ENCODE measurements around the gene HCRTR1. TPM values are rescaled to one million over a fixed set of nuclear protein-coding genes. Genes with fewer than 3 reads are reported as not detected.
A peak's percentile ranks its signal among the peaks of the same experiment; 100 is the strongest.
"Not testable (repeated sequence)": the region's sequence is repeated elsewhere in the genome, so short reads cannot be mapped to it uniquely, and the experiment has no call there.

The HCRTR1 gene
- total RNA-seq, 4 donors from 2014 or later = 0.42 TPM; not detected in 3

DNA sequence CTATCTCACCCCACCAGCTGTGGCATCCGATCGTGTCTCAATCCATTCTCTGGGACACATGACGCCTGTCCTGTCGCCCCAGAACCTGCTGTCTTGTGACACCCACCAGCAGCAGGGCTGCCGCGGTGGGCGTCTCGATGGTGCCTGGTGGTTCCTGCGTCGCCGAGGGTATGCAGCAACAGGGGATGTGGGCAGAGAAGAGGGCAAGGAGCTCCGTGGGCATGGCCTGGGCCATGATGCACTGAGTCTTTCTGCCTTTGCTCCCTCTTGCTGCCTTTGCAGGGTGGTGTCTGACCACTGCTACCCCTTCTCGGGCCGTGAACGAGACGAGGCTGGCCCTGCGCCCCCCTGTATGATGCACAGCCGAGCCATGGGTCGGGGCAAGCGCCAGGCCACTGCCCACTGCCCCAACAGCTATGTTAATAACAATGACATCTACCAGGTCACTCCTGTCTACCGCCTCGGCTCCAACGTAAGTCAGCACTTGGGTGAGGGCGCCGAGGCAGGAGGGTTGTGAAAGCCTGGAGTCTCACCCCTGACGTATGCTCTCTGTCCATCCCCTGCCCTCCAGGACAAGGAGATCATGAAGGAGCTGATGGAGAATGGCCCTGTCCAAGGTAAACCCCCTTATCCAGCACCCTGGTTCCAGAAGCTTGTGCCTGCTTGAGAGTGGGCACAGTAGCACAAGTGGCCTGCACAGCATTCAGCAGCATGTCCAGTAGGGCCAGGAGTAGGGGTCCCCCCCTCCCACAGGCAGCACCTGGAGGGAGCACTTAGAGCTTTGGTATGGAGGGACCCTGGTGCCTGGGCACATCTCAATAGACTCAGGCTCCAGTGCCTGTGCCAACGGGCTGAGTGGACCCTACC lies 32.4 kb upstream of the HCRTR1 start:
- TF ChIP-seq, protein P1, sequence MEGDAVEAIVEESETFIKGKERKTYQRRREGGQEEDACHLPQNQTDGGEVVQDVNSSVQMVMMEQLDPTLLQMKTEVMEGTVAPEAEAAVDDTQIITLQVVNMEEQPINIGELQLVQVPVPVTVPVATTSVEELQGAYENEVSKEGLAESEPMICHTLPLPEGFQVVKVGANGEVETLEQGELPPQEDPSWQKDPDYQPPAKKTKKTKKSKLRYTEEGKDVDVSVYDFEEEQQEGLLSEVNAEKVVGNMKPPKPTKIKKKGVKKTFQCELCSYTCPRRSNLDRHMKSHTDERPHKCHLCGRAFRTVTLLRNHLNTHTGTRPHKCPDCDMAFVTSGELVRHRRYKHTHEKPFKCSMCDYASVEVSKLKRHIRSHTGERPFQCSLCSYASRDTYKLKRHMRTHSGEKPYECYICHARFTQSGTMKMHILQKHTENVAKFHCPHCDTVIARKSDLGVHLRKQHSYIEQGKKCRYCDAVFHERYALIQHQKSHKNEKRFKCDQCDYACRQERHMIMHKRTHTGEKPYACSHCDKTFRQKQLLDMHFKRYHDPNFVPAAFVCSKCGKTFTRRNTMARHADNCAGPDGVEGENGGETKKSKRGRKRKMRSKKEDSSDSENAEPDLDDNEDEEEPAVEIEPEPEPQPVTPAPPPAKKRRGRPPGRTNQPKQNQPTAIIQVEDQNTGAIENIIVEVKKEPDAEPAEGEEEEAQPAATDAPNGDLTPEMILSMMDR (IDR thresholded peaks at IDR 0.05) = no peak
- no peak for TF ChIP-seq POLR2A (IDR thresholded peaks at IDR 0.05)
- 82 to 85% methylated on average over 23 to 24 of the region's 27 CpGs for WGBS, 2 donors
- intact Hi-C loops (cut with DNase I; ENCODE audit: low total_unique reads) = no loop called here
- peak in 1 of 2 donors; percentile 85 for DNase-seq (ENCODE audit: low spot score in 2 of 2)
- H3K4me3 ChIP-seq (ENCODE audit: low read depth, poor library complexity, severe bottlenecking) = no peak overlapping the region

DNA sequence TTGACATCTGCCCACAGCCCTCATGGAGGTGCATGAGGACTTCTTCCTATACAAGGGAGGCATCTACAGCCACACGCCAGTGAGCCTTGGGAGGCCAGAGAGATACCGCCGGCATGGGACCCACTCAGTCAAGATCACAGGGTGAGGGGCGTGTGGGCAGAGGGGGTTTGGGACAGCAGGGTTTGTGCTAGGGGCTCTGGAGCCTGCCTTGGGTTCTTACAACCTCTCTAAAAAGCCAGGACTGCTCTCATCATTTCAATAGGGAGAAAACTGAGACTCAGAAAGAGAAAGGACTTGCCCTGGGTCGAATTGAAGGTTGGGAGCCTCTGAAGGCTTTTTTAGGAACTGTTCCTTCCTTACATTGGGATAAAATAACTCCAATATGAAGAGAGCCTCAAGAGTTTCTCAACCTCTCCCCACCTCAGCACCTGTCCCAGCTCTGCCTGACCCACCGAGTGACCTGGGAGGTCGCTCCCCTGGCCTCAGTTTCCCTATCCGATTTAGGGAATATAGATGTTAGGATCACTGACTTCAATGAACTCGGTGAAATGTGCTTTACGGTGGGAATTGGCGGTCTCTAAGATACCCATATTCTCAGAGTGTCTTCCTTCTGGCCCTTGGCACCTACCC lies 31.6 kb upstream of the HCRTR1 start:
- no peak for TF ChIP-seq POLR2A (IDR thresholded peaks at IDR 0.05)
- TF ChIP-seq, protein P1 (IDR thresholded peaks at IDR 0.05) = no peak
- peak in 1 of 2 donors; percentile 78 for DNase-seq (ENCODE audit: low spot score in 2 of 2)
- intact Hi-C loops (cut with DNase I; ENCODE audit: low total_unique reads) = no loop called here
- no peak overlapping the region for H3K4me3 ChIP-seq (ENCODE audit: low read depth, poor library complexity, severe bottlenecking)
- 86 to 87% methylated on average over 11 of the region's 11 CpGs for WGBS, 2 donors

DNA sequence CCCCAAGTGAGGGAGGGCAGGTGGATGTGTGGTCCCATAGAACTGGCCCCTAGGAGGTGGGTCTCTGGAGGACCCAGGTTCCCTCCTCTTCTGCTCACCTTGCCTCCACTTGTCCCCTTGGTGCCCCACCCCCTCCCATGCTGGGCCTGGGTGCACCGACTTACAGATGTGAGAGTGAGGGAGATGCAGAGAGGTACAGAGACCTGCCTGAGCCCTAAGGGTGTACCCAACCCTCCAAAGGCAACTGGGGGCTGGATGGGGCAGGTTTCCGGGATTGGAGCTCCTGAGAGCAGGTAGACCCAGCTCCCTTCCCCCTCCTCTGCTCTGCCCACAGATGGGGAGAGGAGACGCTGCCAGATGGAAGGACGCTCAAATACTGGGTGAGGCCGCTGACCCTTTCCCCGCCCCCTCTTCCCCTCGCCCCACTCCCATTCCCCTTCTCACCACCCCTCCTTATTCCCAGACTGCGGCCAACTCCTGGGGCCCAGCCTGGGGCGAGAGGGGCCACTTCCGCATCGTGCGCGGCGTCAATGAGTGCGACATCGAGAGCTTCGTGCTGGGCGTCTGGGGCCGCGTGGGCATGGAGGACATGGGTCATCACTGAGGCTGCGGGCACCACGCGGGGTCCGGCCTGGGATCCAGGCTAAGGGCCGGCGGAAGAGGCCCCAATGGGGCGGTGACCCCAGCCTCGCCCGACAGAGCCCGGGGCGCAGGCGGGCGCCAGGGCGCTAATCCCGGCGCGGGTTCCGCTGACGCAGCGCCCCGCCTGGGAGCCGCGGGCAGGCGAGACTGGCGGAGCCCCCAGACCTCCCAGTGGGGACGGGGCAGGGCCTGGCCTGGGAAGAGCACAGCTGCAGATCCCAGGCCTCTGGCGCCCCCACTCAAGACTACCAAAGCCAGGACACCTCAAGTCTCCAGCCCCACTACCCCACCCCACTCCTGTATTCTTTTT lies 30.8 kb upstream of the HCRTR1 start:
- TF ChIP-seq, protein P1 (IDR thresholded peaks at IDR 0.05) = no peak
- no peak for TF ChIP-seq POLR2A (IDR thresholded peaks at IDR 0.05)
- 70 to 76% methylated on average over 23 to 47 of the region's 47 CpGs for WGBS, 2 donors
- no peak overlapping the region for H3K4me3 ChIP-seq (ENCODE audit: low read depth, poor library complexity, severe bottlenecking)
- peak in 1 of 2 donors; percentile 78 for DNase-seq (ENCODE audit: low spot score in 2 of 2)
- intact Hi-C loops (cut with DNase I; ENCODE audit: low total_unique reads) = no loop called here

DNA sequence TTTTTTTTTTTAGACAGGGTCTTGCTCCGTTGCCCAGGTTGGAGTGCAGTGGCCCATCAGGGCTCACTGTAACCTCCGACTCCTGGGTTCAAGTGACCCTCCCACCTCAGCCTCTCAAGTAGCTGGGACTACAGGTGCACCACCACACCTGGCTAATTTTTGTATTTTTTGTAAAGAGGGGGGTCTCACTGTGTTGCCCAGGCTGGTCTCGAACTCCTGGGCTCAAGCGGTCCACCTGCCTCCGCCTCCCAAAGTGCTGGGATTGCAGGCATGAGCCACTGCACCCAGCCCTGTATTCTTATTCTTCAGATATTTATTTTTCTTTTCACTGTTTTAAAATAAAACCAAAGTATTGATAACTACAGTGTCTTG lies 30.2 kb upstream of the HCRTR1 start:
- H3K4me3 ChIP-seq (ENCODE audit: low read depth, poor library complexity, severe bottlenecking); DNase-seq (ENCODE audit: low spot score in 2 of 2); intact Hi-C loops (cut with DNase I; ENCODE audit: low total_unique reads): not testable (repeated sequence)
- 93% methylated on average over 5 of the region's 5 CpGs for WGBS, 2 donors

DNA sequence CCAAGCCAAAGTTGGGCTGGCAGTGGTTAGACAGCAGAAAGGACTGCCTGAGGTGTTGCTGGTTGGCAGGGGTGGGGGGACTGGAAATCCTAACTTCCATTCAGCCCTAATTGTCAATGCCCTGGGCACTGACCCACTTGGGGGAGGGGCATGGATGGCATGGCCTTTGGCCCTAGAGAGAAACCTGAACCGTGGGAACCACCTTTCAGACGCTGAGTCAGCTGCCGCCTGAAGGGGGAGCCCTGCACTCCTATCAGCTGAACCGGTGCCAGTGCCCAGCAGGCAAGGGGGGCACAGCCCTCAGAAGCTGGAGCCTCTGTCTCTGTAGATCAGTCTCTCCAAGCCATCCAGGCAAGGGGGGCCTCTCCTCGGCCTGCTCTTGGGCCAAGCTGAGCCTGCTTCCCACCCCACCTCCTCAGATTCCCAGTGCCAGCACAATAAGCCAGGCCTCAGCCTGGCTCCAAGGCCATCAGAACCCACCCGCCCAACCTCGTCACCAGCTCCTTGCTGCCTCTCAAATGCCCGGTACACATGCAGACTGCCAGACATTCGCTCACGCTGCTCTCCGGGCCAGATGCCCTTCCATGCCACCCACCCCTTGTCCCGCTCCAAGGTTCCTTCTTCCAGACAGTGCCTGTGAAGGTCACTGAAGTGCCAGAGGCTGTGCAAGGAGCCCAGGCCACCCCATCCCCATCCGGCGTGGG lies 29.6 kb upstream of the HCRTR1 start:
- TF ChIP-seq, protein P1 (IDR thresholded peaks at IDR 0.05) = no peak
- TF ChIP-seq POLR2A (IDR thresholded peaks at IDR 0.05) = no peak
- 50 to 56% methylated on average over 12 to 14 of the region's 14 CpGs for WGBS, 2 donors
- no peak overlapping the region for H3K4me3 ChIP-seq (ENCODE audit: low read depth, poor library complexity, severe bottlenecking)
- intact Hi-C loops (cut with DNase I; ENCODE audit: low total_unique reads) = no loop called here
- peak in 1 of 2 donors; percentile 91 for DNase-seq (ENCODE audit: low spot score in 2 of 2)
